Chondrocyte (in vitro differentiated cells): Measurements from ENCODE around the gene FEZF2. TPM values are rescaled to one million over a fixed set of nuclear protein-coding genes. Genes with fewer than 3 reads are reported as not detected.

Source experiments
- DNase-seq: peaks from one replicate; pipeline ENCODE4 v3.0.0; 2021; ENCODE audit warnings: mixed read lengths, low spot score
- H3K27ac Mint-ChIP-seq: one replicate; pipeline ENCODE4 v1.8.0; 2021; ENCODE audit warnings: mild to moderate bottlenecking, moderate library complexity, mixed read lengths; ENCODE audit not compliant: unreplicated experiment
- H3K27me3 Mint-ChIP-seq: 2 replicates; pipeline ENCODE4 v1.8.0; 2021; ENCODE audit warnings: low read depth, mixed read lengths
- H3K36me3 Mint-ChIP-seq: 2 replicates; pipeline ENCODE4 v1.8.0; 2021; ENCODE audit warnings: low read depth, mixed read lengths
- H3K4me1 Mint-ChIP-seq: 2 replicates; pipeline ENCODE4 v1.8.0; 2021; ENCODE audit warnings: low read depth, mild to moderate bottlenecking, mixed read lengths
- H3K4me3 Mint-ChIP-seq: one replicate; pipeline ENCODE4 v1.8.0; 2021; ENCODE audit warnings: mild to moderate bottlenecking, moderate library complexity, mixed read lengths; ENCODE audit not compliant: unreplicated experiment
- H3K9me3 Mint-ChIP-seq: 2 replicates; pipeline ENCODE4 v1.8.0; 2021; ENCODE audit warnings: low read depth, mixed read lengths
- CTCF ChIP-seq: fragments of 200-600 bp; sonication (generic); IDR thresholded peaks from 2 replicates; pipeline ENCODE4 v1.5.0; 2021; ENCODE audit warnings: antibody characterized with exemption, mild to moderate bottlenecking, moderate library complexity
- total RNA-seq: library from RNA; stranded (reverse); gene quantifications from 3 replicates; pipeline ENCODE4 v1.2.1, GENCODE V29; 2021

Gene FEZF2
- total RNA-seq, 1 donor from 2014 or later, result not detected

- H3K4me3 Mint-ChIP-seq, result no peak overlapping the region
- no peak for DNase-seq
- peaks cover 80% of the 10 kb centered on the region for H3K27me3 Mint-ChIP-seq
- H3K4me1 Mint-ChIP-seq, result peaks cover 30% of the 10 kb centered on the region
- H3K36me3 Mint-ChIP-seq, result no peaks in the 10 kb centered on the region
- no peak for TF ChIP-seq CTCF
- H3K27ac Mint-ChIP-seq, result no peak overlapping the region
- no peaks in the 10 kb centered on the region for H3K9me3 Mint-ChIP-seq
Measured at GRCh38 chr3:62367763-62368195, 5.6 kb downstream of the FEZF2 start.

GRCh38 chr3:62366126-62366484 lies 7.2 kb downstream of the FEZF2 start:
- Mint-ChIP-seq H3K4me3 (no peak overlapping the region), H3K4me1 (peaks cover 24% of the 10 kb centered on the region), H3K27me3 (peaks cover 77% of the 10 kb centered on the region), H3K27ac (no peak overlapping the region), H3K9me3 (no peaks in the 10 kb centered on the region), H3K36me3 (no peaks in the 10 kb centered on the region)
- DNase-seq, result no peak
- TF ChIP-seq CTCF, result no peak

GRCh38 chr3:62365391-62366125 lies 7.8 kb downstream of the FEZF2 start:
- Mint-ChIP-seq H3K4me1 (peaks cover 19% of the 10 kb centered on the region), H3K9me3 (no peaks in the 10 kb centered on the region), H3K4me3 (no peak overlapping the region), H3K27me3 (peaks cover 77% of the 10 kb centered on the region), H3K27ac (no peak overlapping the region), H3K36me3 (no peaks in the 10 kb centered on the region)
- TF ChIP-seq CTCF, result no peak
- DNase-seq, result no peak

- Mint-ChIP-seq H3K9me3 (no peaks in the 10 kb centered on the region), H3K36me3 (no peaks in the 10 kb centered on the region), H3K27me3 (peaks cover 71% of the 10 kb centered on the region), H3K4me1 (peaks cover 14% of the 10 kb centered on the region), H3K4me3 (no peak overlapping the region), H3K27ac (no peak overlapping the region)
- DNase-seq, result no peak
- TF ChIP-seq CTCF, result no peak
Measured at GRCh38 chr3:62364191-62364590, 9.2 kb downstream of the FEZF2 start.

DNA sequence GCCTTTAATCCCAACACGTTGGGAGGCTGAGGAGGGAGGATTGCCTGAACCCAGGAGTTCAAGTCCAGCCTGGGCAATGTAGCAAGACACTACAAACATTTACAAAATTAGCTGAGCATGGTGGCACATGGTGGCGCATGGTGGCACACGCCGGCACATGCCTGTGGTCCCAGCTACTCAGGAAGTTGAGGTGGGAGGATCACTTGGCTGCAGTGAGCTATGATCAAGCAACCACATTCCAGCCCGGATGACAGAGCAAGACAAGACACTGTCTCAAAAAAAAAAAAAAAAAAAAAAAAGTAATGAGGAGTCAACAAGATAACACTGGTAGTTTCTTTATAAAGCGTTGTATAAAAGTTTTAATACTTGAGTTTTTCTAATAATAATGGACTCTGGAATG lies 10.1 kb downstream of the FEZF2 start:
- no peak for DNase-seq
- Mint-ChIP-seq H3K27ac (no peak overlapping the region), H3K9me3 (no peaks in the 10 kb centered on the region), H3K27me3 (peaks cover 70% of the 10 kb centered on the region), H3K4me3 (no peak overlapping the region), H3K4me1 (peaks cover 8% of the 10 kb centered on the region), H3K36me3 (no peaks in the 10 kb centered on the region)
- TF ChIP-seq CTCF, result no peak
